Neutrophil (primary cell): Measurements from ENCODE around the gene MAPK11.

Experiments used
- H3K27ac ChIP-seq: fragments of 200-600 bp; sonication (generic); 2 replicates; pipeline ENCODE4 v1.5.1; 2016; ENCODE audit warnings: mild to moderate bottlenecking, moderate library complexity
- H3K27me3 ChIP-seq: fragments of 200-600 bp; sonication (generic); 2 replicates; pipeline ENCODE4 v1.6.0; 2016; ENCODE audit warnings: mild to moderate bottlenecking
- H3K36me3 ChIP-seq: fragments of 200-600 bp; sonication (generic); 2 replicates; pipeline ENCODE4 v1.5.1; 2017
- H3K4me1 ChIP-seq, 2 experiments: fragments of 200-600 bp in 1 of 2; sonication (generic) in 1 of 2; 1 replicate in 1 of 2; 2 replicates in 1 of 2; pipeline versions ENCODE4 v1.5.1 to v1.6.1; 2013 to 2016; ENCODE audit warnings: low read depth in 1 of 2, low read length in 1 of 2, mild to moderate bottlenecking in 1 of 2, moderate library complexity in 1 of 2; ENCODE audit not compliant: control insufficient read depth in 1 of 2, insufficient read depth in 1 of 2
- H3K4me3 ChIP-seq, 2 experiments: fragments of 200-600 bp in 1 of 2; sonication (generic) in 1 of 2; 1 replicate in 1 of 2; 2 replicates in 1 of 2; pipeline ENCODE4 v1.5.1; 2013 to 2016; ENCODE audit warnings: low read depth in 1 of 2, low read length in 1 of 2, mild to moderate bottlenecking in 1 of 2, moderate library complexity in 1 of 2
- H3K9me3 ChIP-seq: fragments of 200-600 bp; sonication (generic); 2 replicates; pipeline ENCODE4 v1.5.1; 2016
- TF ChIP-seq, protein P1 (sequence below): fragments of 200-600 bp; sonication (generic); IDR thresholded peaks from 2 replicates; pipeline ENCODE4 v1.5.1; 2016; ENCODE audit warnings: antibody characterized with exemption

The MAPK11 gene

DNA sequence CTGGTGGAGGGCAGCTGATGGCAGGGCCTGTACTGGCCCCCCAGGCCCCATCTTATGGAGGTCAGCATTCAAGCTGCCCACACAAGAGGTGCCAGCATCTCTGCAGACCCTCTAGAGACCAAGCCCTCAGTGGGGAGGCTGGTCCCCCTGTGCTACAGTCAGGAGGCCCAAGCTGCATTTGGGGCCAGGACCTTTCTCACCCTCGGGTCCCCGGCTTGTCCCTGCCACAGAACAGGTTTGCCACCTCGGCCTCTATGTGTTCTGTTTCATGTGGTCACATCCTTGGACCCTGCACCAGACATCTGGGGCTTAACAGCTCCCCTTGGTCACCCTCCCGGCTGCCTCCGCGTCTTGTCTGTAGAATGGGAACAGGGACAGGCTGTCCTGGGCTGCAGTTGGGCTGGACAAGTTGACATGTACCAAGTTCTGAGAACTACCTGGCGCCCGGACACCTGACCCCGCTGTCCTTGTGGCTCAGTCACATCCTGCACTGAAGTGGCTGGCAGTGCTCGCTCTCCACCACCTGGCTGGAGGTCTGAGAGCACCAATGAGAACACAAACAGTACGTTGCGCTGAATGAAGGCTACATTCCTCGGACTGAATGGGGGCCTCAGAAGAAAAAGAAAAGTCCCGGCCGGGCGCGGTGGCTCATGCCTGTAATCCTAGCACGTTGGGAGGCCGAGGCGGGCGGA, 40.0 kb upstream of the MAPK11 start:
- Histone ChIP-seq H3K9me3 (no peaks in the 10 kb centered on the region), H3K36me3 (no peaks in the 10 kb centered on the region), H3K27ac (no peak overlapping the region), H3K4me1 (peaks cover 0 to 12% of the 10 kb centered on the region in 2 experiments), H3K4me3 (no peak overlapping the region), H3K27me3 (peaks cover 89% of the 10 kb centered on the region)
- TF ChIP-seq, protein P1, sequence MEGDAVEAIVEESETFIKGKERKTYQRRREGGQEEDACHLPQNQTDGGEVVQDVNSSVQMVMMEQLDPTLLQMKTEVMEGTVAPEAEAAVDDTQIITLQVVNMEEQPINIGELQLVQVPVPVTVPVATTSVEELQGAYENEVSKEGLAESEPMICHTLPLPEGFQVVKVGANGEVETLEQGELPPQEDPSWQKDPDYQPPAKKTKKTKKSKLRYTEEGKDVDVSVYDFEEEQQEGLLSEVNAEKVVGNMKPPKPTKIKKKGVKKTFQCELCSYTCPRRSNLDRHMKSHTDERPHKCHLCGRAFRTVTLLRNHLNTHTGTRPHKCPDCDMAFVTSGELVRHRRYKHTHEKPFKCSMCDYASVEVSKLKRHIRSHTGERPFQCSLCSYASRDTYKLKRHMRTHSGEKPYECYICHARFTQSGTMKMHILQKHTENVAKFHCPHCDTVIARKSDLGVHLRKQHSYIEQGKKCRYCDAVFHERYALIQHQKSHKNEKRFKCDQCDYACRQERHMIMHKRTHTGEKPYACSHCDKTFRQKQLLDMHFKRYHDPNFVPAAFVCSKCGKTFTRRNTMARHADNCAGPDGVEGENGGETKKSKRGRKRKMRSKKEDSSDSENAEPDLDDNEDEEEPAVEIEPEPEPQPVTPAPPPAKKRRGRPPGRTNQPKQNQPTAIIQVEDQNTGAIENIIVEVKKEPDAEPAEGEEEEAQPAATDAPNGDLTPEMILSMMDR = no peak

DNA sequence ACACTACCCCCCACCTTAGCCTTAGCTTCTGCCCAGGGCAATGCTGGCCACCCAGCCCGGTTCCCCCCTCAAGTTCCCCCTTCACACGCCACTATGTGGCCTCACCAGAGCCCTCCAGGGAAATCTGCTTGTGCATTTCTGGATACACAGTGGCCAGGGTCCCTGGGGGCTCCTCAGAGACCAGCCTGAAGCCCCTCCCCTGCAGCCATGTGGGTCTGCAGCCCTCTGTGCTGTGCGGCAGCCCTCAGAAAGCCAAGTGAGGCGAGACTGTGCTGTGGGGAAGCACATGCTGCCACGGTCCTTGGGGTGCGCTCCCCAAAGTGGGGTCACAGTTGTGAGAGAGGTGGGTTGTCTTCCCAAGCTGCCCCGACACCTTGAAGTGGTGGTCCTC, 39.4 kb upstream of the MAPK11 start:
- Histone ChIP-seq H3K27me3 (peaks cover 89% of the 10 kb centered on the region), H3K4me3 (no peak overlapping the region), H3K36me3 (no peaks in the 10 kb centered on the region), H3K4me1 (peaks cover 0 to 11% of the 10 kb centered on the region in 2 experiments), H3K27ac (no peak overlapping the region), H3K9me3 (no peaks in the 10 kb centered on the region)
- TF ChIP-seq, protein P1 = no peak

DNA sequence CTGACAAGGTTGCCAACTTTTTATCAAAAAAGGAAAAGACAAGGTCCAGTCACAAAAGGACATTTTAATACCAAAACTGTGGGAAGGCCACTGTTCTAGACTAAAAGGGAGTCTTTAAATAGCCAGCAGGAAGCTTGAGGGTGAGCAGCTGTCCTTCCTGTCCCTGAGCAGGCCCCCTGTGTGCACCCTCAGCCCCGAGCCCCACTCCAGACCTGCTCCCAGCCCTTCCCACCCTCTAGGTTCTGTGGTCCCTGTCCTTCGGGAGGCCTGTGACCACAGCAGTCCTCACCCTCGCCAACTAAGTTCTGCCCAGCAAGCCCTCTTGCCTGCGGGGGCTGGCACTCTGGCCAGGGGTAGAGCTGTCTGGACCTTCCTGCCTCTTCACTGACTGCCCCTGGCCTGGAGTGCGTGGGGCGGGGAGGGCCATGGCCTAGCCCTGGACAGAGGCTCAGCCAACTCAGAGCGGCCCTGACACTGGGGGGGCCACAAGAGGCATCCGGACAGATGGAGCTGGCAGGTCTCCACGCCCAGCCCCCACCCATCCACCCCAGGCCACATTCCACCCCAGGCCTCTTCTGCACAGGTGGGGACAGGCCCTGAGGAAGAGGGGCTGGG, 38.9 kb upstream of the MAPK11 start:
- Histone ChIP-seq H3K4me1 (peaks cover 0 to 8% of the 10 kb centered on the region in 2 experiments), H3K27me3 (peaks cover 89% of the 10 kb centered on the region), H3K27ac (no peak overlapping the region), H3K36me3 (no peaks in the 10 kb centered on the region), H3K4me3 (no peak overlapping the region), H3K9me3 (no peaks in the 10 kb centered on the region)
- TF ChIP-seq, protein P1 = no peak

DNA sequence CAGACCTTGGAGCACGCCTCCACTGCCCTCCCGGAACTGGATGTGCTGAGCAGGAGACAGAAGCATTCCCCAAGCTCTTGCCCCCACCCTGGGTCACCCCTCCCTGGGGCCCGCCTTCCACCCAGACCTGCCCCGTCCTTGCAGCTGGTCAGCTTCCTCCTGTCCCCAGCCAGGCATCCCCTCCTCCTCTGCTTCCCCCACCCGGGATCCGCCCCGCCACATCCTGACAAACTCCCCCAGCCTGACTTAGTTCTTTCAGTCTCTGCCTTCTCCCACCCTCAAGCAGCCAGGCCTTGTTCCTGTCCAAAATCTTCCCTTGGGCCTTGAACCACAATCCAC, 38.4 kb upstream of the MAPK11 start:
- Histone ChIP-seq H3K36me3 (no peaks in the 10 kb centered on the region), H3K4me3 (no peak overlapping the region), H3K4me1 (peaks cover 0 to 8% of the 10 kb centered on the region in 2 experiments), H3K27me3 (peaks cover 89% of the 10 kb centered on the region), H3K27ac (no peak overlapping the region), H3K9me3 (no peaks in the 10 kb centered on the region)
- TF ChIP-seq, protein P1 = no peak

DNA sequence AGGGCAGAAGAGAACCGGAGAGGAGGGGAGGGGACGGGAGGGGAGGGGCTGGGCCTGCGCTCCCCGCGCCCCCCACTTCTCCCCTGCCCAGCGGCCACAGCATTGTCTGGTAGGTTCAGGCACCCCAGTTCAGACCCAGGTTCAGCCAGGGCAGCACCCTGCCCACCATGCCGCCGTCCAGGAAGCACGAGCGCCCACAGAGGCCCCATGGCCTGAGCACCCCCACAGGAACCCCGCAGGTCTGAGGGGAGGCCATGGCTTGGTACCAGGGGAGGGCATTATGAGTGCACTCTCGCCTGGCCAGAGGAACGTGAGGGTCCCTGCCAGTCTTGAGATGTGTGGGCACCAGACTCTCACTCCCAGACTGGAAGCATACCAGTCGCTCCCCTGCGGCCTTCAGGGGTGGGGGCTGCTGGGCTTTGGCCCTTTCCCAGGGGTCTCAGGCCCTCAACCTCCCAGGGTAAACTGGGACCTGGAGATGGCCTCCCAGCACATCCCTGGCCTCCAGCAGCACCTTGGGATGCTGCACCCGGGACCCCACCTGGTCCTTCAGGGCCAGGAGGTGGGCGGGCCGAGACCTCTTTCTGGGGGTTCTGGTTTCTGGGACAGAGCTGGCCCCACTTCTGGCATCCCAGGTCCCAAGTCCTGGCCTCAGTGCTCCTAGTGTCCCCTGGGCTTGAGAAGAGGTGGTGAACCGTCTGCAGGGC, 37.9 kb upstream of the MAPK11 start:
- peaks cover 0 to 8% of the 10 kb centered on the region in 2 experiments for H3K4me1 ChIP-seq
- no peaks in the 10 kb centered on the region for H3K36me3 ChIP-seq
- no peak overlapping the region for H3K4me3 ChIP-seq
- H3K27ac ChIP-seq = no peak overlapping the region
- no peaks in the 10 kb centered on the region for H3K9me3 ChIP-seq
- TF ChIP-seq, protein P1 = no peak
- peaks cover 89% of the 10 kb centered on the region for H3K27me3 ChIP-seq
